Activated CD8-positive, alpha-beta memory T cell treated with anti-CD3 and anti-CD28 coated beads, Interleukin-2, amount 50 U/mL, for 1 hour (primary cell): ENCODE results near the gene OOSP2.
"Not testable (repeated sequence)": the region's sequence is repeated elsewhere in the genome, so short reads cannot be mapped to it uniquely, and the experiment has no call there.

ENCODE experiments used
- DNase-seq: peaks from one replicate; pipeline ENCODE4 v3.0.0-alpha.2; 2020; ENCODE audit errors: extremely low read depth

Gene OOSP2, protein sequence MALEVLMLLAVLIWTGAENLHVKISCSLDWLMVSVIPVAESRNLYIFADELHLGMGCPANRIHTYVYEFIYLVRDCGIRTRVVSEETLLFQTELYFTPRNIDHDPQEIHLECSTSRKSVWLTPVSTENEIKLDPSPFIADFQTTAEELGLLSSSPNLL

DNA sequence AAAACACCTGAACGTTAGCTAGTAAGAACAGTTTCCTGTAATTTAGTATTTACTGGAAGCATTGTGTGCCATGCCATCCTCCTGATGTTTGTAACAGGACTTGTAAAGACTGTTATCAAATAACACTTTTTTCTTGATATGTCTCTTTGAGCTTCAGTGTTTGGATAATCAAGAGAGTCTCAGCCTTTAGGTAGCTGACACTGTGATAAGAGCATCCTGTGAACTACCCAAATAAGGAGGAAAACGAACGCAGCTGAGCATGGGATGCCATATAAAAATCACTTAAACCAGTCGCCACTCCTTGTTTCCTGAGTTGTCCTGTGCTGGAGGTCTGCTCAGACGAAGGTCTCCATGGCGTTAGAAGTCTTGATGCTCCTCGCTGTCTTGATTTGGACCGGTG, at the start of gene OOSP2:
OOSP2 (plus strand) TSS at position 301 of the 400 bp plus-strand sequence; CDS start at position 352, 51 bp downstream.
- no peak for DNase-seq

DNA sequence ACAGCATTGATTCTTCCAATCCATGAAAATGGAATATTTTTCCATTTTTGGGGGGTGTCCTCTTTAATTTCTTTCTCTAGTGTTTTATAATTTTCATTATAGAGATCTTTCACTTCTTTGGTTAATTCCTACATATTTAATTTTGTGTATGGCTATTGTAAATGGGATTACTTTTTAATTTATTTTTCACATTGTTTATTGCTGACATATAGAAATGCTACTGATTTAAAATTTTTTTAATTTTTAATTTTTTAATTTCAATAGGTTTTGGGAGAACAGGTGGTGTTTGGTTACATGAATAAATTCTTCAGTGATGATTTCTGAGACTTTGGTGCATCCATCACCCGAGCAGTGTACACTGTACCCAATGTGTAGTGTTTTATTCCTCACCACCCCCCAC, 49.8 kb upstream of the OOSP2 start:
- DNase-seq: no peak

- no peak for DNase-seq
These were observed 47.8 kb upstream of the OOSP2 start for GRCh38 chr11:59992425-59992824.

DNA sequence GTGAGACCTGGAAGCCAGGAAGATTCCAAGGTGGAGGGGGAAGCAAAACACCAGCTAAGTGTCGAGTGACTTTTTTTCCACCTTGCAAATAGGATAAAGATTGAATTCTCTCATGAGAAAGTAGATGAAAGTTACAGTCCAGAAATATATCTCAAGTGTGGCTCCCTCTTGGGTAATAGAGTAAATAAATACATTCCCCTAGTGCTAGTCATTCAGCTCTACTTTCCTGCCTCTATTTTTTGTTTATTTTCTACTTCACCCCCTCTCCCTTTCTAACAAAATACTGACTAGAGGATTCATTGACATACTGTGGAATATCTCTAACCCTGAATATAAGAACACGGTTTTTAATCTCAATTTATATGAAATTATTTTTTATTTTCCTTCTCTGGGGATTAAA, 42.4 kb upstream of the OOSP2 start:
- no peak for DNase-seq

DNA sequence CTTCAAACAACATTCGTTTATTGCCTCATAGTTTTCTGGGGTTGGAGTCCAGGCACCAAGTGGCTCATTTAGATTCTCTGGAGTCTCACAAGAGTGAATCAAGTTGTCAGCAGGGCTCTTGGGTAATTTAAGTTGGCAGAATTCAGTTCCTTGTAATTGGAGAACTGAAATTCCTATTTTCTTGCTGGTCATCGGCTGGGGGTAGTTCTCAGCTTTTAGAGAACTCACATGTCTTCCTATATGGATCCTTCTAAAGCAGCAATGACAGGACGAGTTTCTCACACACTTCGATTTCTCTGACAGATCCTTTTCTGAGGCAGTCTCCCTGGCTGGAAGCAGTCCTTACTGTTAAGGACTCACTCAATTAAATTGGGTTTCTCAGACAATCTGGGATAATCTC, 40.5 kb upstream of the OOSP2 start:
- DNase-seq: no peak

- DNase-seq: no peak
These were observed 36.5 kb upstream of the OOSP2 start for GRCh38 chr11:60003729-60004128.

DNA sequence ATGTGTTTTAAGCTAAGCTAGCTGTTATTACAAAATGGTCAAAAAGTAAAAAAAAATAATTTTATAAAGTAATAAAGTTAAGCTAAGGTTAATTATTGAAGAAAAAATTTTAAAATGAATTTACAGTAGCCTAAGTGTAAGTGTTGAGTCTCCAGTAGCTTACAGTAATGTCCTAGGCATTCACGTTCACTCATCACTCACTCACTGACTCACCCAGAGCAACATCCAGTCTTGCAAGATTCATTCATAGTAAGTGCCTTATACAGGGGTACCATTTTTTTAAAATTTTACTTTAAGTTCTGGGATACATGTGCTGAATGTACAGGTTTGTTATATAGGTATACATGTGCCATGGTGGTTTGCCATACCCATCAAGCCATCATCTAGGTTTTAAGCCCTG, 34.8 kb upstream of the OOSP2 start:
- DNase-seq: no peak

GRCh38 chr11:60016881-60017280, 23.3 kb upstream of the OOSP2 start, which contains the start of gene OOSP4B:
OOSP4B (plus strand) TSS chr11:60017181.
- DNase-seq: no peak

GRCh38 chr11:60018058-60018457, 22.2 kb upstream of the OOSP2 start:
- DNase-seq: no peak

DNA sequence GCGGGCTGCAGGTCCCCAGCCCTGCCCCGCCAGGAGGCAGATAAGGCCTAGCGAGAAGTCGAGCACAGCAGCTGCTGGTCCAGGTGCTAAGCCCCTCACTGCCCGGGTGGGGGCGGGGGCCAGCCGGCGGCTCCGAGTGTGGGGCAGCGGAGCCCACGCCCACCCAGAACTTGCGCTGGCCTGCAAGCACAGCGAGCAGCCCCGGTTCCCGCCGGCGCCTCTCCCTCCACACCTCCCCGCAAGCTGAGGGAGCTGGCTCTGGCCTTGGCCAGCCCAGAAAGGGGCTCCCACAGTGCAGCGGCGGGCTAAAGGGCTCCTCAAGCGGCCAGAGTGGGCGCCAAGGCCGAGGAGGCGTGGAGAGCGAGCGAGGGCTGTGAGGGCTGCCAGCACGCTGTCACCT, 19.8 kb upstream of the OOSP2 start:
- not testable (repeated sequence) for DNase-seq

DNA sequence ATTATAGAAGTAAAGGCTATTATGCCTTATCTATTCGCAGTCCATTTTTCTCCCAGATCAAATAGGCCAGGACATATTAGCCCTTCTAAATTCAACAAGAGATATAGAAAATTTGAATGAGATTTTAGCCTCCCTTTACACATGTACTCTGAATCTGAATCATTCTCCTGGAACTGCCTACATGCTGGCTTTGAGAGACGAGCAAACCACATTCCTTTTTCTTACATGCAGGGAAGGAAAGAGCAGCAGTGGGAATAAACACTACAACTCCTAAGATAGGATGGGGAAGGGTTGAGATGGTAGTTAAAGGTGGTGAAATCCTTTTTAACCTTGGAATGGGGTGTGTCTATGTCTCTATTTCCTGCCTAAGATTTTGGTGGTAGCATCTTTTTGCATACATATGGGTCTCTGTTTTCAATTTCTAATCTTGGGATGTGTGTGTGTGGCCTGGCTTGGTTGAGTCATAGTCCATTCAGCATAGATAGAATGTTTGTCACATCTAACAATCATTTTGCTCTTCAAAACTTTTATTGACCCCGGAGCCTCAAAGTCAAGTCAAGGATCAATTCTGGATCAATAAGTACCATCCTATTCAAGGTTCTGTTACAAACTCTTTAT, 11.1 kb upstream of the OOSP2 start:
- DNase-seq: no peak

GRCh38 chr11:60050422-60050821, 10.2 kb downstream of the OOSP2 start:
- not testable (repeated sequence) for DNase-seq

DNA sequence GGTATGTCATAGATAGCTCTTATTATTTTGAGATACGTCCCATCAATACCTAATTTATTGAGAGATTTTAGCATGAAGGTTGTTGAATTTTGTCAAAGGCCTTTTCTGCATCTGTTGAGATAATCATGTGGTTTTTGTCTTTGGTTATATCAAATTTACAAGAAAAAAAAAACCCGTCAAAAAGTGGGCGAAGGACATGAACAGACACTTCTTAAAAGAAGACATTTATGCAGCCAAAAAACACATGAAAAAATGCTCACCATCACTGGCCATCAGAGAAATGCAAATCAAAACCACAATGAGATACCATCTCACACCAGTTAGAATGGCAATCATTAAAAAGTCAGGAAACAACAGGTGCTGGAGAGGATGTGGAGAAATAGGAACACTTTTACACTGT, 10.6 kb downstream of the OOSP2 start:
- DNase-seq: not testable (repeated sequence)

- no peak for DNase-seq
These were observed 16.2 kb downstream of the OOSP2 start, which contains the start of gene MS4A3 for GRCh38 chr11:60056349-60056969. MS4A3 (plus strand) TSS chr11:60056665; CDS start chr11:60061161, 4,496 bp downstream.

DNA sequence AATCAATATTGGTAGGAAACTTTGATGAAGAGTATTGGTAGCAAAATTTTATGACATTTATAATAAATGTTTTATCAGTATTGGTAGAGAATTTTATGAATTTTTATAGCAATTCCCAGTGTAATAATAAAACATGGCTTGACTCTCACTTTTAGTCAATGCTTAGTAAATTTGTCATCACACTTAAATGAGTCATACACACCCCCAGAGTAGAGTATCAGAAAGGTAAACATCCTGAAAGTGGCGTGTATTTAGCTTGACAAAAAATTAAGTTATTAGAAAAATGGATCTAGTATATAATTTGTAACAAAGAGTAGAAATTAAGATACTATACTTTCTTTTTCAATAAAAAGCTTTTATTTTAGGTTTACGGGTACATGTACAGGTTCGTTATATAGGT, 18.8 kb downstream of the OOSP2 start:
- DNase-seq: no peak

DNA sequence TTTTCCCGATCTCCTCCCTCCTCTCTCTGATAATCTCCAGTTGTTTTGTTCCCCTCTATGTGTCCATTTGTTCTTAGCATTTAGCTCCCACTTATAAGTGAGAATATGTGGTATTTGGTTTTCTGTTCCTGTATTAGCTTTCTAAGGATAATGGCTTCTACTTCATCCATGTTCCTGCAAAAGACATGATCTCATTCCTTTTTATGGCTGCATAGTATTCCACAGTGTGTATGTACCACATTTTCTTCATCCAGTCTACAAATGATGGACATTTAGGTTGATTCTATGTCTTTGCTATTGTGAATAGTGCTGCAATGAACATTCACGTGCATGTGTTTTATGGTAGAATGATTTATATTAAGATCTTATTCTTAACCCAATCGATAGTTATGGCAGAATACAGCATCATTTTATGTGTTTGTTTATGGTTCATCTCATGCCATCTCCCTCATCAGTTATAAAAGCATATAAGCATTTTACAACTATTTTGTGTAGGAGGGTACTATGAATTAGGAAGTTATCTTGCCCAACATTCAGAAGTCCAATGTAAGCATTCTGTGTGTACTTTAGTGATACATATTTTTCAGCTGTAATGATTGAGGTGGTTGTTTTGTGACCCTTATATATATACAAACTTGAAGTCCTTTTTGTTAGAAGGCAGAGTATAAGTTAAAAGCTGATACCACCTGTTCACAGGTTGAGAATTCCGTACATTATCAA, 19.5 kb downstream of the OOSP2 start:
- no peak for DNase-seq

DNA sequence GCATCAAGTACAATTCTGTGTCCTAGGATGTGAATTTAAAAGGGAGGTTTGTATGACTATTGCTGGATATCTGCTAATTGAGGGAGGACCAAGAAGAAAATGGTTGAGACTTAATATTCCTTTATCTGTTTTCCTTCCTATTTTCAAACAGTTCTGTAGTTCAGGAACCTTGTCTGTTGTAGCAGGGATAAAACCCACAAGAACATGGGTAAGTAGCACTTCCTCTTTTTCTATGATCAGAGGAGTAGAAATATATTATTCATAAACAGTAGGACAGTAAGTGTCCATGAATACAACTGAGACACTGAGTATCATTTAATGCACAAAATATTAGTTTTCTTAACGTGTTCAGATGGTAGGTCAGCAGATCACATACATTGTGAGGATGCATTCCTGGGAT, 23.9 kb downstream of the OOSP2 start:
- no peak for DNase-seq

GRCh38 chr11:60065801-60066200, 25.6 kb downstream of the OOSP2 start:
- no peak for DNase-seq

- no peak for DNase-seq
These were observed 29.2 kb downstream of the OOSP2 start for GRCh38 chr11:60069450-60069849.

DNA sequence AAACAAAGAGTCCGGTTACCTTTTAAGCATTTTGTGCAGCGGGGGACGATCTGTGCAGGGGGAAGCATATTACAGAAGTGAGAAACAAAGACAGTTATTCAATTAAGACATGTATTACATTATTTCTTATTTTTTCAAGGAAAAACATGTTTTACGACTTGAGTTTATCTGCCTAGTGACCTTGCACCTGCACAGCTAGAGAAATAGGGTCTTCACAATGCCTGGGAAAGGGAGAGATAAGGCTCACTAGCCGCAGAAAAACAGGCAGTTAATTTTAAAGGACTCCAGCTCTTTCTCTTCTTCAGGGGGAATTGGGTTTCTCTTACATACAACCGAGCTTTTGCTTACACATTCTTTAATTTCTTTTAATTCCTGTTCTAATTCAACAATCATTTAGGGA, 31.4 kb downstream of the OOSP2 start:
- not testable (repeated sequence) for DNase-seq

- no peak for DNase-seq
These were observed 37.1 kb downstream of the OOSP2 start for GRCh38 chr11:60077216-60077817.

DNA sequence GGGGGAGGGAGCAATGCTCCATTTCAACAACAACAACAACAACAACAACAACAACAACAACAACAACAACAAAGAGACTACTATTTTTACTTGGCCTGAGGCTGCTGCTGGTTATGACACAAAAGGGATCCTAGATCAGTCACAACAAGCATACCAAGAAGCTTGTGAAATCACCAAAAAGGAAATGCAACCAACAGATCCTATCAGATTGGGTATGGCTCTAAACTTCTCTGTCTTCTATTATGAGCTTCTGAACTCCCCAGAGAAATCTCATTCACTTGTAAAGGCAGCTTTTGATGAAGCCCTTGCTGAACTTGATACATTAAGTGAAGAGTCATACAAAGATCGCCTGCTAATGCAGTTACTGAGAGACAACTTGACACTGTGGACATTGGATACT, 37.8 kb downstream of the OOSP2 start:
- DNase-seq: no peak
